ENCODE measurements around the gene DGKQ. TPM values are rescaled to one million over a fixed set of nuclear protein-coding genes. Genes with fewer than 3 reads are reported as not detected.
"Not testable (repeated sequence)": the region's sequence is repeated elsewhere in the genome, so short reads cannot be mapped to it uniquely, and the experiment has no call there.

Gene DGKQ
- total RNA-seq, 1 donor from 2014 or later: 18.0 TPM

GRCh38 chr4:952881-953573 is 20.3 kb downstream of the DGKQ start:
- intact Hi-C loops (cut with micrococcal nuclease): no loop called here

- intact Hi-C loops (cut with micrococcal nuclease): no loop called here
These were observed 21.5 kb downstream of the DGKQ start for GRCh38 chr4:951594-952468.

DNA sequence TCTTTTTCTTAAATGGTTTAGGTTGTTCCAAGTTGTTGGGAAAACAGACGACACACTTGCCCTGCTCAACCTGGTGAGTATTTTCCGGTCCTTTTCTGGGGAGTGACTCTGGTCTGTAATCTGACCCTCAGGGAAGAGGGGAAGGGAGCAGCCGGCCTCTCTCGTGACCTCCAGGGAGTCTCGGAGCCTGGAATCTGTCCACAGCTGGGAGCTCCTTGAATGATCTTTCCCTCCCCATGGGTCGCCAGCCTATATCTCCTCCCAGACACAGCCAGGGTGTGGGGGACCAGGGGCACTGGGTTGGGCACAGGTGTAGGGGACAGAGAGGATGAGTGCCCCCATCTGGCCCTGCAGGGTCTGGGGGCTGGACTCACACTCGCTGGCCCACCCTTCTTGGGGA is 22.2 kb downstream of the DGKQ start:
- intact Hi-C loops (cut with micrococcal nuclease): no loop called here

- intact Hi-C loops (cut with micrococcal nuclease): no loop called here
These were observed 23.0 kb downstream of the DGKQ start for GRCh38 chr4:950136-951020.

- intact Hi-C loops (cut with micrococcal nuclease): no loop called here
These were observed 23.7 kb downstream of the DGKQ start for GRCh38 chr4:949656-950055.

- intact Hi-C loops (cut with micrococcal nuclease): no loop called here
These were observed 24.5 kb downstream of the DGKQ start for GRCh38 chr4:948936-949300.

GRCh38 chr4:948101-948935 is 25.1 kb downstream of the DGKQ start:
- intact Hi-C loops (cut with micrococcal nuclease): no loop called here

GRCh38 chr4:947491-947971 is 25.8 kb downstream of the DGKQ start:
- intact Hi-C loops (cut with micrococcal nuclease): no loop called here

GRCh38 chr4:946517-947471 is 26.6 kb downstream of the DGKQ start:
- intact Hi-C loops (cut with micrococcal nuclease): no loop called here

DNA sequence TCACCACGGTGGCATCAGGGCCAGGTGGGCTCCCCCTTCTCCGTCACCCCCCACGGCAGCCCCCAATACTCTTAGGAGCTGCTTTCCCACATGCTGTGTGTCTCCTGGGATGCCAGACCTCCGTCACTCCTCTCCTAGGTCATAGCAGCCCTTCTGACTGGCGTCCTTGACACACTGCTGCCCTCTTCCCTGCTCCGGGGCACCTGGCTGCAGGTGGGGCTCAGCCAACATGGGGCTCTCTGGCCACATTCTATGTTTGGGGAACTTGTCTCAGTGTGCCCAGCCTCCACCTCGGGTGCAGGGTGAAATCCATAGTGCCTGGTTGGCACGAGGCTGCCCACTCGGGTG is 27.3 kb downstream of the DGKQ start:
- intact Hi-C loops (cut with micrococcal nuclease): no loop called here

- intact Hi-C loops (cut with micrococcal nuclease): no loop called here
These were observed 27.9 kb downstream of the DGKQ start for GRCh38 chr4:945274-946102.

DNA sequence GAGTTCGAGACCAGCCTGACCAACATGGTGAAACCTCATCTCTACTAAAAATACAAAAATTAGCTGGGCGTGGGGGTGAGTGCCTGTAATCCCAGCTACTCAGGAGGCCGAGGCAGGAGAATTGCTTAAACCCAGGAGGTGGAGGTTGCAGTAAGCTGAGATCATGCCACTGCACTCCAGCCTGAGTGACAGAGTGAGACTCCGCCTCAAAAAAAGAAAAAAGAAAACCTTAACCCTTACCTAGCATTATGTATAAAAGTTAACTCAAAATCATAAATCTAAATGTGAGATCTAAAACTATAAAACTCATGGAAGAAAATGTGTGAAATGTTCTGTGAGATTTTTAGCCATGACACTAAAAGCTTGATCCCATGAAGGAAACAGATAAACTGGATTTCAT is 33.9 kb downstream of the DGKQ start:
- intact Hi-C loops (cut with micrococcal nuclease): not testable (repeated sequence)

- intact Hi-C loops (cut with micrococcal nuclease): loop anchor here (1.0 to 5.0 kb wide), 13 partner anchors 8 to 780 kb away; partner anchors contain the start of genes DGKQ, IDUA, MAEA and PCGF3
These were observed 40.7 kb downstream of the DGKQ start for GRCh38 chr4:932713-933070.

DNA sequence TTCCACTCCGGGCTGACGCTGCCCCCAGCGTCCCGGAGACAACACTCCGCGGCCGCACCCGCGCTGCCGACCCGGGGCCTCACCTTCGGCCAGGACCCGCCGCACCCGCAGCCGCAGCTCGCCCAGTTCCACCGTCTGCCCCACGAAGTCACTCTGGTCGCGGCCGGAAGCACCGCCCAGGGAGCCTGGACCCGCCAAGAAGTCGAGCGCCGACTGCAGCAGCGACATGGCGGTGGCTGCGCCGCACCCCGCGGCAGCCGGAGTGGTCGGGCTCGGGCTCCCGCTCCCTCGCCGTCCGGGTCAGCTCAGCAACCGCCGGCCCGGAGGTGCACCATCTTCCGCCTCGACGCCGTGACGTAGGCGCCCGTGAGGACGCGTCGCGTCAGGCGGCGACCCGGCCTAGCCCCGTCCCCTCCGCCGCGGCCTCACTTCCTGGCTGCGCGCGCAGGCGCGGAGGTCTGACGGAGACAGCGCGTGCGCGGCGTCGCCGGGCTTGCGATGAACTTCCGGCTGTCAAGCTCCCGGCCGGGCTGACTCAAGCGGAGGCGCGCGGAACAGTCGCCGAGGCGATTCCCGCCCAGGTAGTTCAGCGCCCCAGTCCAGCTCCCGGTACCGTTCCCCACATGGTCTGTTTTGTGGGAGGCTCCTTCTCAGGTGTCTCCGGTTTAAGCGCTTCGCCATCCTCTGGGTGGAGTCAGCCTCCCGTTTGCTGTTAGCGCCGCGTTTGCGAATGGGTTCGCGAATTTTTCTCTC is 41.2 kb downstream of the DGKQ start, which contains the start of the genes GAK and TMEM175:
TSS of gene GAK (minus strand) at position 357 of the 753 bp plus-strand sequence. CDS start at position 228, 129 bp downstream.
TSS of gene TMEM175 (plus strand) at position 501 of the 753 bp plus-strand sequence. CDS start 15,280 bp downstream, outside the sequence.
- intact Hi-C loops (cut with micrococcal nuclease): loop anchor here (1.0 to 5.0 kb wide), 14 partner anchors 8 to 780 kb away; partner anchors contain the start of genes DGKQ, IDUA, MAEA and PCGF3

GRCh38 chr4:931194-931959 is 42.0 kb downstream of the DGKQ start:
- intact Hi-C loops (cut with micrococcal nuclease): loop anchor here (2.0 to 5.0 kb wide), 3 partner anchors 17 to 416 kb away; partner anchors contain the start of gene UVSSA

DNA sequence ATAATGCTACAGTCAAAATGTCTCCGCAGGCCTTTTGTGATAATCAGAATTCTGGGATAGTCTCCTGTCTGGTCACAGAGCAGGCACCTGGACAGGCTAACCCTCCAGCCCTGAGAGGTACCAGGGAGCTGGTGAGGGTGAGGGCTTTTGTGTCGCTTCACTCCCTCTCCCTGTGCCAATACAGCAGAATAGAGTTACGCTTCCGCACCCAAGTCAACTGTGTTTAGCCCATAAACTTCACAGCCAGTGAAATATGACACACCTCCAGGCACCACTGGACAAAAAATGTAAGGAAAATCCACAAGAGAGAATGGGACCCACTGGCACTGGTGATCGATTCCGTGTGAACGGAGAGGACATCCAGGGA is 42.6 kb downstream of the DGKQ start:
- intact Hi-C loops (cut with micrococcal nuclease): loop anchor here (2.0 to 5.0 kb wide), 3 partner anchors 16 to 416 kb away; partner anchors contain the start of gene UVSSA
